Measurements from ENCODE around the gene WDR20.
"Not testable (repeated sequence)": the region's sequence is repeated elsewhere in the genome, so short reads cannot be mapped to it uniquely, and the experiment has no call there.

Gene WDR20

DNA sequence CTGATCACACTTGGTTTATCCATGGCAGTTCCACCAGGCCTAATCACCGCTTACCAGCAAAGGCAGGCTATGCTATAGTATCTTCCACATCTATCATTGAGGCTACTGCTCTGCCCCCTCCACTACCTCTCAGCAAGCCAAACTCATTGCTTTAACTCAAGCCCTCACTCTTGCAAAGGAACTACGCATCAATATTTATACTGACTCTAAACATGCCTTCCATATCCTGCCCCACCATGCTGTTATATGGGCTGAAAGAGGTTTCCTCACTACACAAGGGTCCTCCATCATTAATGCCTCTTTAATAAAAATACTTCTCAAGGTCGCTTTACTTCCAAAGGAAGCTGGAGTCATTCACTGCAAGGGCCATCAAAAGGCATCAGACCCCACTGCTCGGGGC is 104.1 kb downstream of the WDR20 start:
- FAIRE-seq: not testable (repeated sequence)

DNA sequence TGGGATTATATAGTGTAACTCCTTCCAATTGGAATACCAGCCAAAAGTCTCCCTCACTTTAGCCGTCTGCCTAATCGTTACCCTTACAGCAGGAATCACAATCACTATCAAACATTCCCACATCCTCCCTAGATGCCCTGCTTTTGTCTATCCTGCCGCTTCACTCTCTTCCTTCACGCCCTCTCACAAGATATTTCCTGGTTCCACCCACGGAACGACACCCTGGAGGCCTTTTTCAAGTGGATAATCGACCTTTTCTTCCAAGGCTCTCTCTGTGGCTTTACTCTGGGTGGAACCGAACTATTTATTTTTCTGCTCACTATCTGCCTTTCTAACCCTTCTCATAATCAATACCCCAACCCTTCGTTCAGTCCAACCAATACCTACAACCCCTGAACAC is 106.4 kb downstream of the WDR20 start:
- FAIRE-seq: no peak

DNA sequence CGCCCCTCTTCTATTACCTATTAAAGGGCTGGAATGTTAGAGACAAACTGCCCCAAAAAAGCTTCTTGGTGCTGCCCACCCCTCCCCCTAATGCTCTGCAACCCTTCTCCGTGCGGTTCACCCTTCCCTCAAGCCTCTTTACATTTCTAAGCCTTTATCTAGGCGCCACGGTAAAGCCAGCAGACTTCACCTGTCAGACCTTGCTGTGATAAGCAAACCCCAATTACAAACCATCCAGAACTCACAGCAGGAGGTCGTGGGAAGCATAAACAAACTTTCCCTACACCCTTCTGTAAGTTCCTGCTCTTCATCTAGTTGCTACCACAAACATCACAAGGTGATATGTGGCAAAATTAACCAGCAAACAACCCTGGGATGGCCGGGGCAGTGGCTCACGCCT is 108.4 kb downstream of the WDR20 start:
- FAIRE-seq: no peak

GRCh38 chr14:102249041-102249440 is 109.3 kb downstream of the WDR20 start:
- FAIRE-seq: no peak

- no peak for FAIRE-seq
Measured at GRCh38 chr14:102249981-102250380, 110.3 kb downstream of the WDR20 start.

GRCh38 chr14:102250636-102251035 is 110.9 kb downstream of the WDR20 start:
- no peak for FAIRE-seq

GRCh38 chr14:102251161-102251560 is 111.5 kb downstream of the WDR20 start:
- FAIRE-seq: no peak

- no peak for FAIRE-seq
Measured at GRCh38 chr14:102252834-102253801, 113.4 kb downstream of the WDR20 start.

- no peak for FAIRE-seq
Measured at GRCh38 chr14:102255401-102256190, 115.9 kb downstream of the WDR20 start.

GRCh38 chr14:102256716-102257115 is 117.0 kb downstream of the WDR20 start:
- no peak for FAIRE-seq

DNA sequence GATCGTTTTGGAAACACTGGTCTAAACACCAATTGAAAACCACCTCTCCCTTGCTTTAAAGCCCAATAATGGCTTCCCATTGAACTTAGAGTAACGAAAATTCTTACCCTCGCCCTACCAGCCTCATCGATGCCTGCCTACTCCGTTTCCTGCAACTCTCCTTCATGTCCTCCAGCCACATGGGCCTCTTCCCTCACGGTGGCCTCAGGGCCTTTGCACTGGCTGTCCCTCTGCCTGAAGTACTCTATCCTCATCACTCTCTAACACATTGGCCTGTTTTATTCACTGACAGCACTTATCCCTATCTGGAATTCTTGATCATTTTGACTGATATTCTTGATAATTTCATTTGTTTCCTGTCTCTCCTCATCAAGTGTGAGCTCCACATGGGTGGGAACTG is 118.4 kb downstream of the WDR20 start:
- no peak for FAIRE-seq
